AG04449 (cell line): Measurements from ENCODE around the gene PIK3R5.

Source experiments
- CTCF ChIA-PET: fragments of 350-600 bp; formaldehyde crosslinking; extraction: SDS; loops from one replicate; lab custom pipeline; 2021; ENCODE audit warnings: antibody characterized with exemption; lab: Yijun Ruan, JAX
- POLR2A ChIA-PET: fragments of 400-600, 350-600 bp; formaldehyde crosslinking; extraction: SDS; loops from one replicate; lab custom pipeline; 2020; ENCODE audit warnings: antibody characterized with exemption, inconsistent platforms; lab: Yijun Ruan, JAX
- DNase-seq: peaks from one replicate; pipeline ENCODE4 v3.0.0-alpha.2; 2010; ENCODE audit warnings: low read depth, low spot score
- H3K4me3 ChIP-seq: 2 replicates; pipeline ENCODE4 v1.5.1; 2011; ENCODE audit warnings: low read depth, mild to moderate bottlenecking, control low read depth, low read length
- TF ChIP-seq, protein P1 (sequence below): IDR thresholded peaks from one replicate; pipeline ENCODE4 v1.5.1; 2011; ENCODE audit warnings: mild to moderate bottlenecking, moderate library complexity, low read length, control low read depth, inconsistent platforms; ENCODE audit not compliant: insufficient read depth; ENCODE audit errors: missing control alignments

Gene PIK3R5

DNA sequence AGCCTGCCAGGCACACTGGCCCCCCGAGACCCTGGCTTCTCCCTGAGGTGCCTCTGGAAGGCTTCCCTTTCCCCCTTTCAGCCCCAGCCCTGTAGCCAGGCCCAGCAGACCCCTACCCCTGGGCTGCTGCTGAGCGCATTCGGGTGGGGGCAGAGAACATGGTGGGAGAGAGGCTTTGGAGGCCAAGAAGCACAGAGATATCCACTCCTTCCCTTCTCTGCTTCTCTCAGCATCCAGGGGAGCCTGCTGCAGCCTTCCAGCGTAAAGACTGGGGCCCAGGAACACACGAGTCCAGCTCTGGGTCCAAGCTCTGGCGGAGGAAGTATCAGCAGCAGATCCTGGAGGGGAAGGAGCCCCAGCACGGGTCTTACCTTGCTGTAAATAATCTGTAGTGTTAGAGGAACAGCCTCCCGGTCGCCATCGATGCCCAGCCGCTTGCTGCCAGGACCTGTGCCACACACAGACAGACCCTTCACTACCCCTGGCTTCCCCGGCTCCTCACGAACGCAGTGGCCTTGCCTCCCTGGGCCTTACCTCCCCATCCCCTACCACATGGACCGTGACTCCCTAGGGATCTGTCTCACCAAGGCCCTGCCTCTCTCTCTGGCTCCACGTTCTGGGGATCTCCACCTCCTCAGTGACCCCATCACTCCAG lies 81.0 kb downstream of the PIK3R5 start:
- H3K4me3 ChIP-seq: no peak overlapping the region
- ChIA-PET CTCF (no interaction called here), POLR2A (no interaction called here)
- TF ChIP-seq, protein P1, sequence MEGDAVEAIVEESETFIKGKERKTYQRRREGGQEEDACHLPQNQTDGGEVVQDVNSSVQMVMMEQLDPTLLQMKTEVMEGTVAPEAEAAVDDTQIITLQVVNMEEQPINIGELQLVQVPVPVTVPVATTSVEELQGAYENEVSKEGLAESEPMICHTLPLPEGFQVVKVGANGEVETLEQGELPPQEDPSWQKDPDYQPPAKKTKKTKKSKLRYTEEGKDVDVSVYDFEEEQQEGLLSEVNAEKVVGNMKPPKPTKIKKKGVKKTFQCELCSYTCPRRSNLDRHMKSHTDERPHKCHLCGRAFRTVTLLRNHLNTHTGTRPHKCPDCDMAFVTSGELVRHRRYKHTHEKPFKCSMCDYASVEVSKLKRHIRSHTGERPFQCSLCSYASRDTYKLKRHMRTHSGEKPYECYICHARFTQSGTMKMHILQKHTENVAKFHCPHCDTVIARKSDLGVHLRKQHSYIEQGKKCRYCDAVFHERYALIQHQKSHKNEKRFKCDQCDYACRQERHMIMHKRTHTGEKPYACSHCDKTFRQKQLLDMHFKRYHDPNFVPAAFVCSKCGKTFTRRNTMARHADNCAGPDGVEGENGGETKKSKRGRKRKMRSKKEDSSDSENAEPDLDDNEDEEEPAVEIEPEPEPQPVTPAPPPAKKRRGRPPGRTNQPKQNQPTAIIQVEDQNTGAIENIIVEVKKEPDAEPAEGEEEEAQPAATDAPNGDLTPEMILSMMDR: no peak
- DNase-seq: no peak

DNA sequence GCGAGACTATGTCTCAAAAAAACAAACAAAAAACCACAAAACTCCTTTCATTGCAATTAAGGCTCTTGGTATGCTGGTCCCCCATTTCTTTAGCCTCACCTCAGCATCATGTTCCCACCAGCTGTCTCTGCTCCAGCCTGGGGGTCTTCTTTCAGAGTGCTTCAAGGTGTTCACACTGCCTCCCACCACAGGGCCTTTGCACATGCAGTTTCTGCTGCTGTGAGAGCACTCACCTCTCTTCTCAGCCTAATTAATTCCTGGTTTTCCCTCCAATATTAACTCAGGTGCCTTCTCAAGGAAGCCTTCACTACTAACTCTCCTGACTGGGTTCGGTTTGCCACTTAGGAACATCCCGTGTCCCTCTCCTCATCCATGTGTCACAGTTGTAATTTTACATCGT lies 82.2 kb downstream of the PIK3R5 start:
- H3K4me3 ChIP-seq: no peak overlapping the region
- POLR2A ChIA-PET: no interaction called here
- CTCF ChIA-PET: interaction anchor here (1.9 kb wide), 1 partner anchor 11 kb away, joined by 9 read pairs; no protein-coding TSS in a partner anchor
- TF ChIP-seq, protein P1: no peak
- no peak for DNase-seq

DNA sequence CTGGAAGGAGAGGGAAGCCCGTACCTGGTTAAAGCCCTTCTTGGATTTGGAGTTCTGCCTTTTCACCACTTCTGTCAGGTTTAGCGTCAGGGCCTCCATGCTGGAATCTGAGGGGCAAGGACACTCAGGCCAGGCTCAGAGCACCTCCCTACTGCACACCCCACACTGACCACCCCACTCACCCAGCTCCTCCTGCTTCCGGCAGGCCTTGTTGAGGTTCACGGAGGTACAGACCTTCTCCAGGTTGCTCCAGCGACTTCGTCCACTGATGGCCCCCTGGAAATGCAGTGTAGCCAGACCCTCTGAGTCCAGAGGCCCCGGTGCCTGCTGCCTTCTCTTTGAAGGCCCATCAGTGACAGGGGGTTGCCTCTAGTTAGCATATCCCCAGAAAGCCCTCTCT lies 83.9 kb downstream of the PIK3R5 start:
- CTCF ChIA-PET: interaction anchor here (1.9 kb wide), 1 partner anchor 12 kb away, joined by 9 read pairs; no protein-coding TSS in a partner anchor
- POLR2A ChIA-PET: no interaction called here
- no peak for DNase-seq
- TF ChIP-seq, protein P1: no peak
- H3K4me3 ChIP-seq: no peak overlapping the region

DNA sequence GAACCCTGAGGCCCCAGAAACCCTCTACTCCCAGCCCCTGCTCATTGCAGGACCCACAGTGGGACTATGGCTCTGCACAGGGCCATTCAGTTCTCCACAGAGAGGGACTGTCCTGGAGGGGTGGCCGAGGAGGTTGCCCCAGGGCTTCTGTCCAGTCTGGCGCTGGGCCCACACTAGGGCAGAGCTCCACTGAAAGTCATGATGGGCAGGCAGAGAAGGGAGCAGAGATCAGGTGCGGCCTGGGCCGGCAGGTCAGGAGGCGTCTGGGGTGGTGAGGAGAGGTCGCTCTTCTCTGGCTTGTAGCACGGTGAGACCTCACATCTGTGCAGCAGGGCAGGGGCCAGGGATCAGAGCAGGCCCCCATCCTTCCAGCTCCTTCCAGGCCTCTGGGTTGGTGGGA lies 85.0 kb downstream of the PIK3R5 start:
- DNase-seq: no peak
- H3K4me3 ChIP-seq: no peak overlapping the region
- ChIA-PET CTCF (interaction anchor here (3.1 kb wide), 1 partner anchor 14 kb away, joined by 15 read pairs; no protein-coding TSS in a partner anchor), POLR2A (no interaction called here)
- TF ChIP-seq, protein P1: no peak

DNA sequence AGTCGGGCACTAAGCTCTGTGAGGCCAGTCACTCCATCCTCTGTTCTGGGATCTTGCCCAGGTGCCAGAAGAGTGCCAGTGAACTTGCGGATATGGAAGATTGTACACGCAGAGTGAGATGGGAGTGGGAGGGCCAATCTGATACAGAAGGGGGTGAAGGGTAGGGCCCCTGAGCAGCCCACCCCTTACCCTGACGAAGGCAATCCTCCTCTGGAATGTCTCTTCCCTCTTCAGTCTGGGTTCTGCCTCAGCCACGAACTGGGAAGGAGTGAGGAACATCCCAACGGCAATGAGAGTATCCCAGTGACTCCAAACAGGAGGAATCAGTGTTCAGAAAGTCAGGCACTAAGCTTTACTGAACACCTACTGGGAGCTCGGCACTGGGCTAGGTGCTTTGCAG lies 86.1 kb downstream of the PIK3R5 start:
- TF ChIP-seq, protein P1: no peak
- no peak overlapping the region for H3K4me3 ChIP-seq
- DNase-seq: no peak
- ChIA-PET CTCF (interaction anchor here (1.5 to 3.1 kb wide), 2 partner anchors 9 to 15 kb away, joined by 4 to 15 read pairs; no protein-coding TSS in a partner anchor), POLR2A (no interaction called here)

DNA sequence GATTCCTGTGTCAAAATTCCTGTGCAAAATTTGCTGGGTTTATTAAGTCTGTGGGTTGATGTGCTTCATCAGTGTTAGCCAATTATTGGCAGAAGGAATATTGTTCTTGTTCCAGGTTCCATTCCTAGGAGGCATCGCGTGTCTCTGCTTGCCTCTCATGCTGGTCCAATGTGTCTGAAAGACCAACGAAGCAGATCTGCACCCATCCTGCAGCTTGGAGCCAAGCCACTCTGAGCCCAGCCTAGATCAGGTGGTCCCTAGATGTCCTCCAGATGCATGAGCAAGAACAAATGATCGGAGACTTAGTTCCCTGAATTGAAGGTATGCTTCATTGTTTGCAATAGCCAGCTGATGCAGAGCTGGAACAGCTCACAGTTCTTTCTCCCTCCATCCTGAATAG lies 87.5 kb downstream of the PIK3R5 start:
- CTCF ChIA-PET: interaction anchor here (0.6 to 3.1 kb wide), 2 partner anchors 10 to 17 kb away, joined by 3 to 15 read pairs; no protein-coding TSS in a partner anchor
- POLR2A ChIA-PET: no interaction called here

More for the DNA sequence above, 87.5 kb downstream of the PIK3R5 start:
- TF ChIP-seq, protein P1: no peak
- no peak overlapping the region for H3K4me3 ChIP-seq
- DNase-seq: no peak
